Brain pericyte (primary cell): Measurements from ENCODE around the gene CD226.
"Not testable (repeated sequence)": the region's sequence is repeated elsewhere in the genome, so short reads cannot be mapped to it uniquely, and the experiment has no call there.

Experiments
- DNase-seq: peaks from one replicate; pipeline ENCODE4 v3.0.0-alpha.2; 2012; ENCODE audit warnings: low read depth, low spot score

CD226 gene

GRCh38 chr18:69872661-69873060 is 75.0 kb downstream of the CD226 start:
- DNase-seq, result no peak

- no peak for DNase-seq
Observed at GRCh38 chr18:69871363-69871762, 76.3 kb downstream of the CD226 start.

GRCh38 chr18:69870736-69871135 is 76.9 kb downstream of the CD226 start:
- DNase-seq, result no peak

- no peak for DNase-seq
Observed at GRCh38 chr18:69866212-69866611, 81.5 kb downstream of the CD226 start.

- no peak for DNase-seq
Observed at GRCh38 chr18:69865776-69866175, 81.9 kb downstream of the CD226 start.

- not testable (repeated sequence) for DNase-seq
Observed at GRCh38 chr18:69864802-69865201, 82.9 kb downstream of the CD226 start.

- DNase-seq, result no peak
Observed at GRCh38 chr18:69858897-69859296, 88.8 kb downstream of the CD226 start.

- no peak for DNase-seq
Observed at GRCh38 chr18:69854455-69854854, 93.2 kb downstream of the CD226 start.

GRCh38 chr18:69853051-69853450 is 94.6 kb downstream of the CD226 start:
- DNase-seq, result no peak

- no peak for DNase-seq
Observed at GRCh38 chr18:69845593-69846506, 101.8 kb downstream of the CD226 start.

GRCh38 chr18:69844656-69845055 is 103.0 kb downstream of the CD226 start:
- no peak for DNase-seq

- no peak for DNase-seq
Observed at GRCh38 chr18:69843015-69843414, 104.7 kb downstream of the CD226 start.

- no peak for DNase-seq
Observed at GRCh38 chr18:69841117-69841516, 106.6 kb downstream of the CD226 start.

GRCh38 chr18:69840445-69840844 is 107.2 kb downstream of the CD226 start:
- DNase-seq, result no peak

GRCh38 chr18:69840001-69840400 is 107.7 kb downstream of the CD226 start:
- DNase-seq, result no peak

GRCh38 chr18:69839497-69839896 is 108.2 kb downstream of the CD226 start:
- no peak for DNase-seq

GRCh38 chr18:69838620-69839411 is 108.9 kb downstream of the CD226 start:
- DNase-seq, result no peak

- DNase-seq, result no peak
Observed at GRCh38 chr18:69838003-69838402, 109.7 kb downstream of the CD226 start.

GRCh38 chr18:69834980-69835379 is 112.7 kb downstream of the CD226 start:
- not testable (repeated sequence) for DNase-seq

- DNase-seq, result no peak
Observed at GRCh38 chr18:69830189-69830588, 117.5 kb downstream of the CD226 start.

GRCh38 chr18:69820538-69820937 is 127.1 kb downstream of the CD226 start:
- no peak for DNase-seq

- no peak for DNase-seq
Observed at GRCh38 chr18:69819460-69819859, 128.2 kb downstream of the CD226 start.
